Pericardium fibroblast (primary cell): ENCODE measurements around the gene TMEM267. TPM values are rescaled to one million over a fixed set of nuclear protein-coding genes. Genes with fewer than 3 reads are reported as not detected.

Experiments
- total RNA-seq: library from RNA; depleted of rRNA; stranded (reverse); fragments of >200 nt; gene quantifications from 2 replicates; pipeline ENCODE4 v1.2.3, GENCODE V29; 2015

The TMEM267 gene, protein sequence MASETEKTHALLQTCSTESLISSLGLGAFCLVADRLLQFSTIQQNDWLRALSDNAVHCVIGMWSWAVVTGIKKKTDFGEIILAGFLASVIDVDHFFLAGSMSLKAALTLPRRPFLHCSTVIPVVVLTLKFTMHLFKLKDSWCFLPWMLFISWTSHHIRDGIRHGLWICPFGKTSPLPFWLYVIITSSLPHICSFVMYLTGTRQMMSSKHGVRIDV
- 3.7 and 11.6 TPM in 2 replicates for total RNA-seq

DNA sequence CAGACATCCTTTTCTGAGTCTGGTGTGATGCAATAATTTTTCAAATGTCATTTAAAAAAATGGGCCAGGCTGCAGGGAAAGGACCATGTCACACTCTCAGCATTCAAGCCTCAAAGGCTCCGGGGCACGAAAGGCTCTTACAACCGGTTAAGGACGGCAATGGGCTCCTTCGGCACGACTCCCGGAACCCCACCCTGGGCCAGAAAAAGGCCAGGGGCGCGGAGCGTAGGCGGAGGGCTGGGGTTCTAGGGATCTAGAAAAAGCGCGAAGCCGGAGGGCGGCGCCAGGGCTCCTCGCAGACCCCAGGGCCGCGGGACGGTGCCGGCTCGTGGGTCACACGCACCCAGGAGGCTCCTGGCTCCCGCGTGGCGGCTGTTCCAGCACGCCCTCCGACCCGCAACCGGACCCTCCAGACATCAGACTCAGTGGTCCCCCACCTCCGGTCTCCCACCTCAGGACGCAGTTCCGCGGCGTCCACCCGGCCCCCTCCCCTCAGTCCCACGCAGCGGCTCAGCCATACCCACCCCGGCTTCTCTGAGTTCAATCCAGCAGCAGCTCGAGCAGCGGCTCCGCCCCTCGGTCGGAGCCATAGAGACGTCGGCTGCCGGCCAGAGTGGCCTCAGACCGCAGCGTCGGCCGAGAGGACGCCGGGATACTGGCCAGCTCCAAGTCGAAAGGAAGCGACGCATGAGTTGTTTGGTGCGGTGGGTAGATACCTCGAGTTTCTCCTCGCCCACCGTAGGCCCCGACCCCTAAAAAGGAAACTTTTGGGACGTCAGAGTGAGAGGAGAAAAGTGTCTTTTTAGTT is at the start of gene TMEM267:
Gene TMEM267 (minus strand): TSS at position 568 of the 808 bp plus-strand sequence. CDS start 29,896 bp downstream, outside the sequence.

DNA sequence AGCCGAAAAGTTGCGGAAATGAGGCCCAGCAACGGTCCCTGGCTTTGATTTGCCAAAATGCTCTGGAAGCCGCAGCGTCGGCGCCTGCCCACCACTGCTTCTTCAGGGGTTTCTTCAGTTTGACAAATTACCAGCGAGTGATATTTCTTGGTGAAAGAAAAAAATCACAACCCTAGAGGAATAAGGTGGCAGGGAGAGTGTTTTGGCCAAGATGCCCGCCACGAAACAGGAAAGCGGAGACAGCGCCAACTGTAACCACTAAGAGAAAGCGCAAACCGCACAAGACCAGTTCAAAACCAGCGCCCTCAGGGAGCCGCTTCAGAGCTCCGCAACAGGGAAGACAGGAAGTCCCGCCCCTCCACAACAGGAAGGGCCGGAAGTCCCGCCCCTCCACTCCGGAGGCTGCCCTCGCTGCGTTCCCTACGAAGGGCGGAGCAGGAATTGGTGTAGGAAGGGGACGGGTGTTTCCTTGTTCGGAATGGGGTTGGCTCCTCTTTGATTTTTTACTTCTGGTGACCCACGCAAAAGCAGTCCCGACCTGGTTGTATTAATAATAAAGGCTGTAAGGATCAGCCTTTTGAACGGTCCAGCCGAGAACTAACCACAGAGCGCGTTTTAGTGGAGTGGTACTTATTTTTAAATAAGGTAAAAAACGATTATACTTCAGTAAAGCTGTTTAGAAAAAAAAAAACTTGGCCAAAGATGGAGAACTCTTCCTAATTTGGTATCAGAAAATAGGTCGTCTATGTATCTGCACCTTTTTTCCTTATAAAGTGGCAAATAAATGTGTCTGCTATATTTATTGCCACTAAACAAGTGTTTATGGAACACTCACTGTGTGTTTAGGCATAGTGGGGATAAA is 31.4 kb upstream of the TMEM267 start, which contains the start of gene C5orf34:
Gene C5orf34 (minus strand): TSS at position 333 of the 862 bp plus-strand sequence. CDS start 5,809 bp downstream, outside the sequence.

DNA sequence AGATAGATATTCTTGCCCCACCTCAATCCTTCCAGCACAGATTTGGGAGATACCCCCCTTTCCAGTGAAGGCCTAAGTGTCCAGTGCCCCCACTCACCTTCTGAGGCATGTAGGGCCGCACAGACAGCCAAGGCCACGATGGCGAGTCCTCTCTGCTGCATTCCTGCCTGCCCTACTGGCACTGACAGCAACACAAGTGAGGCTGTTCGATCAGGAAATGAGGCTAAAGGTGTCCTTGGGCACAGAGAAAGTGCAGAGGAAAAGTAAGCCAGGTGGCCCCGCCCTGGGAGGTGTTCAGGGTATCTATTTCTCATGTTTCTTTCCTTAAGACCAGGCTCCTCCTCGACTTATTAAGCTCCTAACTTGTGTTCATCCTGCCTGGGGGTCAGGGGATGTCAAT is 71.5 kb downstream of the TMEM267 start, which contains the start of gene CCL28:
Gene CCL28 (minus strand): TSS at position 236 of the 400 bp plus-strand sequence. CDS start 75 bp downstream, at position 161.

Other genes with a start within 250 kb of the TMEM267 start
- gene HMGCS1, start 170.5 kb downstream of the TMEM267 start, total RNA-seq = 56.9 and 57.5 TPM in 2 replicates
- gene CCL28, start 71.5 kb downstream of the TMEM267 start, total RNA-seq = 1.3 and 3.1 TPM in 2 replicates
- gene C5orf34, start 31.3 kb upstream of the TMEM267 start, total RNA-seq = 0.58 and 1.4 TPM in 2 replicates
- gene PAIP1, start 73.2 kb upstream of the TMEM267 start, total RNA-seq = 70.7 and 88.1 TPM in 2 replicates
- 29.9 and 54.8 TPM in 2 replicates for gene NNT, start 119.3 kb upstream of the TMEM267 start, total RNA-seq